ENCODE results near the gene ATG2A. TPM values are rescaled to one million over a fixed set of nuclear protein-coding genes. Genes with fewer than 3 reads are reported as not detected.

The ATG2A gene
- total and polyA plus RNA-seq, 10 of the 15 experiments (the other 5 are each of a cell fraction or from before 2014, with no cell fraction given): 0.08 to 19.0 (median 4.6) TPM

- 0 out of 4 replicates have a peak, but pooled peaks of 1 of the 2 experiments have one; percentile 11 for TF ChIP-seq BHLHE40 (IDR thresholded peaks at IDR 0.05; ENCODE audit: borderline replicate concordance in 1 of 2, low read depth in 2 of 2, low read length in 1 of 2)
- TF ChIP-seq SPI1 (IDR thresholded peaks at IDR 0.05; ENCODE audit: borderline replicate concordance, insufficient read depth, low read depth, low read length): peak; percentile 27; the same call in 1 of the 2 replicates
These were observed 23.6 kb downstream of the ATG2A start (continued) for GRCh38 chr11:64893194-64894069.

DNA sequence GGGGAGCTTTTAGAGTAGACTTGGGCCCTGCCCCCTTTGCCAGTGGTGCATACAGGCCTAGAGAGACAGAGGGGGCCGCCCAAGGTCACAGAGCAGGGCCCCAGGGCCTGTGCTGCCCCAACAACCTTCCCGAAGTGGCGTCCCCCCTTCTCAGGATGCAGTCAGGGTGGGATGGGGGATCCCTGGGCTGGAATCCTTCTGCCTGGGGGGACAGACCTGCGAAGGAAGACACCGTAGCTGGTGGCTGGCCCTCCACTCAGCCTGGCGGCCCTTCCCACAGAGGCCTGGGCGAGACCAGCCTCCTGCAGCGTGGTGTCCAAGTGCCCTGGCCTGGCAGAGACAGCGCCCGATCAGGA is 24.2 kb downstream of the ATG2A start:
- POLR2A ChIA-PET: interaction anchor here (0.8 to 1.7 kb wide), 5 partner anchors 19 to 47 kb away, joined by 3 to 5 read pairs (median 3); no protein-coding TSS in a partner anchor
- Histone ChIP-seq H4K20me1 (ENCODE audit: control insufficient read depth, insufficient read depth) (no peaks in the 10 kb centered on the region), H3K27ac (ENCODE audit: control insufficient read depth, insufficient read depth) (no peak overlapping the region), H3K27me3 (replicated peaks in 1 of 2; ENCODE audit: control insufficient read depth in 2 of 2, insufficient read depth in 2 of 2, low read length in 1 of 2) (no peaks in the 10 kb centered on the region), H3K36me3 (ENCODE audit: control insufficient read depth in 2 of 2, insufficient read depth in 2 of 2, low read length in 1 of 2) (no peaks in the 10 kb centered on the region), H3K9me3 (replicated peaks; ENCODE audit: control insufficient read depth, insufficient read depth, low read length) (no peaks in the 10 kb centered on the region), H3K4me2 (ENCODE audit: control insufficient read depth, insufficient read depth) (no peak overlapping the region), H3K79me2 (ENCODE audit: control insufficient read depth, insufficient read depth, low read length) (no peaks in the 10 kb centered on the region), H3K4me1 (ENCODE audit: control insufficient read depth, insufficient read depth, low read length) (peaks cover 7% of the 10 kb centered on the region), H3K4me3 (no peak overlapping the region), H3K9ac (ENCODE audit: control insufficient read depth, insufficient read depth, low read length) (no peak overlapping the region), H2AFZ (ENCODE audit: control insufficient read depth, low read depth, low read length) (no peak overlapping the region)
- CTCF ChIA-PET: interaction anchor here (0.5 to 30.0 kb wide), 6 partner anchors 8 to 121 kb away, joined by 3 to 1208 read pairs (median 13); partner anchors contain the start of genes ARL2, CDC42BPG and EHD1
- FAIRE-seq (no peak), ATAC-seq (no peak), DNase-seq (ENCODE audit: low read depth, low spot score) (no peak)
- RAD21 ChIA-PET (ENCODE audit: unreplicated experiment): interaction anchor here (1.2 to 5.7 kb wide), 3 partner anchors 11 to 45 kb away, joined by 3 to 101 read pairs (median 3); no protein-coding TSS in a partner anchor
- TF ChIP-seq BHLHE40 (IDR thresholded peaks at IDR 0.05; ENCODE audit: borderline replicate concordance in 1 of 2, low read depth in 2 of 2, low read length in 1 of 2) (no peak), ZSCAN29 (IDR thresholded peaks at IDR 0.05) (no peak), USF2 (IDR thresholded peaks at IDR 0.05; ENCODE audit: borderline replicate concordance, low read depth, low read length) (no peak), HCFC1 (IDR thresholded peaks at IDR 0.05; ENCODE audit: low read length) (no peak), RFX5 (IDR thresholded peaks at IDR 0.05; ENCODE audit: low read depth, low read length) (no peak), RCOR1 (conservative IDR thresholded peaks at IDR 0.05; ENCODE audit: low read depth, low read length) (no peak)
- no TSS peak for BruUV-seq (replicated peaks)
- SMC1A ChIA-PET (ENCODE audit: uncharacterized antibody, unreplicated experiment): interaction anchor here (0.6 to 7.2 kb wide), 4 partner anchors 28 to 618 kb away, joined by 3 to 138 read pairs (median 8); no protein-coding TSS in a partner anchor
- in situ Hi-C loops (cut with MboI) (loop anchor here (5.0 kb wide), 1 partner anchor 46 kb away; no protein-coding TSS in a partner anchor), intact Hi-C loops (cut with micrococcal nuclease; ENCODE audit: unreplicated experiment) (no loop called here)
- WGBS (ENCODE audit: insufficient coverage, insufficient replicate concordance, low lambda C conversion rate, missing lambda C conversion rate): 79% methylated on average over 10 of the region's 10 CpGs
